Measurements from ENCODE around the gene HLA-F. TPM values are rescaled to one million over a fixed set of nuclear protein-coding genes. Genes with fewer than 3 reads are reported as not detected.

The HLA-F gene
- total RNA-seq, 1 donor, result 30.4 TPM

GRCh38 chr6:29742127-29742526, 18.9 kb downstream of the HLA-F start:
- no peak overlapping the region for H3K4me2 ChIP-seq (ENCODE audit: insufficient read depth, low read length)
- no peaks in the 10 kb centered on the region for H3K36me3 ChIP-seq (ENCODE audit: insufficient read depth, low read length)
- H2AFZ ChIP-seq (ENCODE audit: low read length), result no peak overlapping the region
- H3K79me2 ChIP-seq (ENCODE audit: insufficient read depth, low read length), result no peaks in the 10 kb centered on the region
- TF ChIP-seq CTCF (IDR thresholded peaks at IDR 0.05; ENCODE audit: extremely low read depth, low read depth, low read length), result no peak
- DNase-seq (ENCODE audit: insufficient read length, low spot score, missing footprints), result no peak
- peaks cover 2% of the 10 kb centered on the region for H4K20me1 ChIP-seq (ENCODE audit: insufficient read depth, low read length)
- no peak overlapping the region for H3K27ac ChIP-seq (ENCODE audit: low read depth, low read length)
- H3K4me3 ChIP-seq (ENCODE audit: insufficient read depth, low read length), result no peak overlapping the region
- H3K4me1 ChIP-seq (ENCODE audit: insufficient read depth, low read length), result no peaks in the 10 kb centered on the region
- H3K27me3 ChIP-seq (ENCODE audit: insufficient read depth, low read length), result no peaks in the 10 kb centered on the region
- no peaks in the 10 kb centered on the region for H3K9me3 ChIP-seq (ENCODE audit: low read depth, low read length)

- Histone ChIP-seq H3K9me3 (ENCODE audit: low read depth, low read length) (no peaks in the 10 kb centered on the region), H4K20me1 (ENCODE audit: insufficient read depth, low read length) (peaks cover 2% of the 10 kb centered on the region), H3K4me1 (ENCODE audit: insufficient read depth, low read length) (no peaks in the 10 kb centered on the region), H3K36me3 (ENCODE audit: insufficient read depth, low read length) (no peaks in the 10 kb centered on the region), H3K4me3 (ENCODE audit: insufficient read depth, low read length) (no peak overlapping the region), H3K27ac (ENCODE audit: low read depth, low read length) (no peak overlapping the region), H3K4me2 (ENCODE audit: insufficient read depth, low read length) (no peak overlapping the region), H2AFZ (ENCODE audit: low read length) (no peak overlapping the region), H3K79me2 (ENCODE audit: insufficient read depth, low read length) (no peaks in the 10 kb centered on the region), H3K27me3 (ENCODE audit: insufficient read depth, low read length) (no peaks in the 10 kb centered on the region)
- DNase-seq (ENCODE audit: insufficient read length, low spot score, missing footprints), result no peak
- no peak for TF ChIP-seq CTCF (IDR thresholded peaks at IDR 0.05; ENCODE audit: extremely low read depth, low read depth, low read length)
These were observed 19.8 kb downstream of the HLA-F start for GRCh38 chr6:29743025-29743424.

GRCh38 chr6:29743568-29743967, 20.3 kb downstream of the HLA-F start:
- no peak overlapping the region for H3K27ac ChIP-seq (ENCODE audit: low read depth, low read length)
- DNase-seq (ENCODE audit: insufficient read length, low spot score, missing footprints), result no peak
- H4K20me1 ChIP-seq (ENCODE audit: insufficient read depth, low read length), result peaks cover 2% of the 10 kb centered on the region
- H3K27me3 ChIP-seq (ENCODE audit: insufficient read depth, low read length), result no peaks in the 10 kb centered on the region
- no peak overlapping the region for H3K4me2 ChIP-seq (ENCODE audit: insufficient read depth, low read length)
- no peaks in the 10 kb centered on the region for H3K36me3 ChIP-seq (ENCODE audit: insufficient read depth, low read length)
- no peak for TF ChIP-seq CTCF (IDR thresholded peaks at IDR 0.05; ENCODE audit: extremely low read depth, low read depth, low read length)
- no peak overlapping the region for H2AFZ ChIP-seq (ENCODE audit: low read length)
- no peaks in the 10 kb centered on the region for H3K79me2 ChIP-seq (ENCODE audit: insufficient read depth, low read length)
- H3K9me3 ChIP-seq (ENCODE audit: low read depth, low read length), result no peaks in the 10 kb centered on the region
- H3K4me3 ChIP-seq (ENCODE audit: insufficient read depth, low read length), result no peak overlapping the region
- no peaks in the 10 kb centered on the region for H3K4me1 ChIP-seq (ENCODE audit: insufficient read depth, low read length)

- H3K27me3 ChIP-seq (ENCODE audit: insufficient read depth, low read length), result no peaks in the 10 kb centered on the region
- H3K4me1 ChIP-seq (ENCODE audit: insufficient read depth, low read length), result no peaks in the 10 kb centered on the region
- H3K9me3 ChIP-seq (ENCODE audit: low read depth, low read length), result no peaks in the 10 kb centered on the region
- no peak overlapping the region for H3K27ac ChIP-seq (ENCODE audit: low read depth, low read length)
- H3K4me3 ChIP-seq (ENCODE audit: insufficient read depth, low read length), result no peak overlapping the region
- H3K36me3 ChIP-seq (ENCODE audit: insufficient read depth, low read length), result no peaks in the 10 kb centered on the region
- no peak overlapping the region for H2AFZ ChIP-seq (ENCODE audit: low read length)
- H3K4me2 ChIP-seq (ENCODE audit: insufficient read depth, low read length), result no peak overlapping the region
- peaks cover 2% of the 10 kb centered on the region for H4K20me1 ChIP-seq (ENCODE audit: insufficient read depth, low read length)
- no peaks in the 10 kb centered on the region for H3K79me2 ChIP-seq (ENCODE audit: insufficient read depth, low read length)
- no peak for TF ChIP-seq CTCF (IDR thresholded peaks at IDR 0.05; ENCODE audit: extremely low read depth, low read depth, low read length)
- no peak for DNase-seq (ENCODE audit: insufficient read length, low spot score, missing footprints)
These were observed 20.9 kb downstream of the HLA-F start for GRCh38 chr6:29744131-29744530.

All from osteoblast (primary cell).